Endodermal cell (in vitro differentiated cells): ENCODE measurements around the gene MTHFD1L. TPM values are rescaled to one million over a fixed set of nuclear protein-coding genes. Genes with fewer than 3 reads are reported as not detected.

Source experiments
- DNase-seq: peaks from one replicate; pipeline ENCODE4 v3.0.0-alpha.2; 2017
- H3K27ac ChIP-seq: 2 replicates; pipeline ENCODE4 v1.5.1; 2013; ENCODE audit warnings: mild to moderate bottlenecking, low read depth, low read length, moderate library complexity
- H3K27me3 ChIP-seq: 2 replicates; pipeline ENCODE4 v1.6.1; 2013; ENCODE audit warnings: mild to moderate bottlenecking, low read length, moderate library complexity; ENCODE audit not compliant: insufficient read depth, control insufficient read depth, poor library complexity, severe bottlenecking
- H3K36me3 ChIP-seq: 2 replicates; pipeline ENCODE4 v1.7.0; 2013; ENCODE audit warnings: mild to moderate bottlenecking, low read length, moderate library complexity; ENCODE audit not compliant: control insufficient read depth, insufficient read depth
- H3K4me1 ChIP-seq: one replicate; pipeline ENCODE4 v1.7.0; 2013; ENCODE audit warnings: low read length; ENCODE audit not compliant: control insufficient read depth, insufficient read depth
- H3K4me3 ChIP-seq: 2 replicates; pipeline ENCODE4 v1.5.1; 2013; ENCODE audit warnings: mild to moderate bottlenecking, low read length, moderate library complexity
- H3K9ac ChIP-seq: 2 replicates; pipeline ENCODE4 v1.6.1; 2013; ENCODE audit warnings: mild to moderate bottlenecking, low read length, moderate library complexity; ENCODE audit not compliant: poor library complexity, severe bottlenecking; ENCODE audit errors: extremely low read depth
- H3K9me3 ChIP-seq: 2 replicates; pipeline ENCODE4 v1.6.1; 2013; ENCODE audit warnings: mild to moderate bottlenecking, low read length, moderate library complexity; ENCODE audit not compliant: control insufficient read depth
- H3K27ac Mint-ChIP-seq: 2 replicates; pipeline ENCODE4 v1.8.0; 2020; ENCODE audit warnings: mixed read lengths
- H3K27me3 Mint-ChIP-seq: 2 replicates; pipeline ENCODE4 v1.8.0; 2021; ENCODE audit warnings: mild to moderate bottlenecking, mixed read lengths; ENCODE audit not compliant: insufficient read depth
- H3K36me3 Mint-ChIP-seq: 2 replicates; pipeline ENCODE4 v1.8.0; 2020; ENCODE audit warnings: low read depth, mixed read lengths
- H3K4me1 Mint-ChIP-seq: 2 replicates; pipeline ENCODE4 v1.8.0; 2020; ENCODE audit warnings: mixed read lengths
- H3K4me3 Mint-ChIP-seq: 2 replicates; pipeline ENCODE4 v1.8.0; 2020; ENCODE audit warnings: mild to moderate bottlenecking, moderate library complexity, mixed read lengths
- H3K9me3 Mint-ChIP-seq: 2 replicates; pipeline ENCODE4 v1.8.0; 2020; ENCODE audit warnings: mild to moderate bottlenecking, mixed read lengths
- CTCF ChIP-seq: fragments of 200-600 bp; sonication (generic); conservative IDR thresholded peaks from 2 replicates; pipeline ENCODE4 v1.5.0; 2021; ENCODE audit warnings: antibody characterized with exemption, mild to moderate bottlenecking
- WGBS, 2 experiments: methylation state at CpG; one replicate each; pipeline versions ENCODE4 v1.1.5 to v1.1.7; 2013; ENCODE audit warnings: missing lambda C conversion rate in 2 of 2, mixed read lengths in 1 of 2; ENCODE audit not compliant: insufficient coverage in 1 of 2, insufficient read length in 1 of 2; 5-methylcytosine and 5-hydroxymethylcytosine counted together
- total RNA-seq, 2 donors: library from RNA; stranded (reverse); fragmentation: NEBNext Ultra II Directional in 1 of 2; extraction: Animal tissue kit (Norgen Biotek cat#: 25700) in 1 of 2; gene quantifications; 2 replicates in 1 of 2; 3 replicates in 1 of 2; pipeline ENCODE4 v1.2.1, GENCODE V29; 2021

MTHFD1L gene
- total RNA-seq, 2 donors from 2014 or later: 70.2 to 72.6 TPM

GRCh38 chr6:150930841-150931240, 65.3 kb downstream of the MTHFD1L start:
- Histone ChIP-seq H3K4me3 (no peak overlapping the region), H3K9ac (no peak overlapping the region), H3K4me1 (no peaks in the 10 kb centered on the region), H3K27ac (no peak overlapping the region), H3K9me3 (no peaks in the 10 kb centered on the region), H3K36me3 (peaks cover 62% of the 10 kb centered on the region), H3K27me3 (no peaks in the 10 kb centered on the region)
- no peak for DNase-seq
- peaks cover 51% of the 10 kb centered on the region for H3K36me3 Mint-ChIP-seq
- H3K27me3 Mint-ChIP-seq: no peaks in the 10 kb centered on the region
- H3K27ac Mint-ChIP-seq: no peak overlapping the region
- H3K4me3 Mint-ChIP-seq: no peak overlapping the region
- 87% methylated on average over 1 of the region's 1 CpG; no CpG with 5 or more reads in 1 of the 2 experiments for WGBS, 2 experiments
- no peak for TF ChIP-seq CTCF
- H3K4me1 Mint-ChIP-seq: no peaks in the 10 kb centered on the region
- no peaks in the 10 kb centered on the region for H3K9me3 Mint-ChIP-seq

- H3K4me1 Mint-ChIP-seq: no peaks in the 10 kb centered on the region
- 94 to 100% methylated on average over 1 of the region's 1 CpG for WGBS, 2 experiments
- H3K4me3 Mint-ChIP-seq: no peak overlapping the region
- no peaks in the 10 kb centered on the region for H3K9me3 Mint-ChIP-seq
- DNase-seq: no peak
- Histone ChIP-seq H3K27me3 (no peaks in the 10 kb centered on the region), H3K9ac (no peak overlapping the region), H3K9me3 (no peaks in the 10 kb centered on the region), H3K36me3 (peaks cover 62% of the 10 kb centered on the region), H3K27ac (no peak overlapping the region), H3K4me3 (no peak overlapping the region), H3K4me1 (no peaks in the 10 kb centered on the region)
- no peaks in the 10 kb centered on the region for H3K27me3 Mint-ChIP-seq
- no peak for TF ChIP-seq CTCF
- no peak overlapping the region for H3K27ac Mint-ChIP-seq
- peaks cover 47% of the 10 kb centered on the region for H3K36me3 Mint-ChIP-seq
Observed at GRCh38 chr6:150931405-150931804, 65.9 kb downstream of the MTHFD1L start.

- no peaks in the 10 kb centered on the region for H3K27me3 ChIP-seq
- Mint-ChIP-seq H3K36me3 (peaks cover 48% of the 10 kb centered on the region), H3K9me3 (no peaks in the 10 kb centered on the region), H3K4me1 (no peaks in the 10 kb centered on the region), H3K27me3 (no peaks in the 10 kb centered on the region), H3K4me3 (no peak overlapping the region), H3K27ac (no peak overlapping the region)
- no peak for DNase-seq
- H3K9ac ChIP-seq: no peak overlapping the region
- WGBS, 2 experiments: 85% methylated on average over 3 of the region's 3 CpGs; no CpG with 5 or more reads in 1 of the 2 experiments
- H3K27ac ChIP-seq: no peak overlapping the region
- no peaks in the 10 kb centered on the region for H3K9me3 ChIP-seq
- H3K4me1 ChIP-seq: no peaks in the 10 kb centered on the region
- H3K36me3 ChIP-seq: peaks cover 63% of the 10 kb centered on the region
- H3K4me3 ChIP-seq: no peak overlapping the region
- no peak for TF ChIP-seq CTCF
Observed at GRCh38 chr6:150932996-150933395, 67.5 kb downstream of the MTHFD1L start.
